Activated CD4-positive, alpha-beta T cell treated with anti-CD3 and anti-CD28 coated beads, Interleukin-2, Interleukin-4, amounts not matched to agents 100 ng/mL and 50 ng/mL, durations not matched to agents 16 hours and 8 hours (primary cell): ENCODE results near the gene KIAA0319L.

Experiments
- DNase-seq: peaks from one replicate; pipeline ENCODE4 v3.0.0-alpha.2; 2020; ENCODE audit warnings: low spot score

The KIAA0319L gene

DNA sequence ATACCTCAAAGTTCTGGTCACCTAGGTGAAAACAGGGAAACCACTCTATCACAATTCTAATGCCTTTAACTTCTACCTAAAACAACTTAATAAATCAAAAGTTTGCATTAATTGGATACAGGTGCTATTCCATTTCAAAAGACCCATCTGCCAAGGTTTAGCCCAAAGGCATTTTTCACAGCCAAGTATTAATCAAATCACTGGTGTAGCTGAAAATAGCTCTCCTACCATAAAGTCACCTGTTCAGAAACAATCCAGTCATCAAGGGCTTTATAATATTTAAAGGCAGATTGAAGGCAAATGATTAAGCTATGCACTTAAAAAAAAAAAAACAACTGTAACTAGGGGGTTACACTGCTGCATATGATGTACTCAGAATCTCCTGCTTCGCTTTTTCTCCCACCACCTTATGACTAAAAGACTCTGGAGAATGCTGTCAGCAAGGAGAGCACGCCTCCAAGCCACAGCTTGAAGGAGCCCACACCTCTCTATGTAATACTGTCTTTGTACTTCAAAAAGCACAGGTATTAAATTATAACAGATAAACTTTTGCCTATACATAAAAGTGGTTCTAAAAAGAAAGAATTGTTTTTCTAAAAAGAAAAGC lies 20.5 kb downstream of the KIAA0319L start:
- DNase-seq = no peak

GRCh38 chr1:35535243-35535642 lies 22.0 kb downstream of the KIAA0319L start:
- no peak for DNase-seq

DNA sequence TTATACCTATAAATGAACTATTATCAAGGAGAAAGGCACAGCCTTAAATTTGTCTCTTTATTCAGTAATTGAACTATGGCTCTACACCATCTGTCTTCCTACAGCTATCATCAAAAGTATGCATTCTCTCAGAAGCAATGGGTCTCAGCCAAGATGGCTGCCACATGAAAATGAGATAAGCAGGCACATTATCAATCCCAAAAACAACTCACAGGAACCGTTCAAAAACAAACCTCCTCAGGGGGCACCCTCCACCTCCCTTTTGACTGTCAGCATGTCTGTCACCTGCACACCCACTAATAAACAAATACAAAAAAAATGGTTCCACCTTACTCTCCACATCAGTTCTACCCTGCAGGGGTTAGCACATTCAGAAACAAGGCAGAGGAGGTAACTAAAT lies 23.6 kb downstream of the KIAA0319L start:
- DNase-seq = no peak

DNA sequence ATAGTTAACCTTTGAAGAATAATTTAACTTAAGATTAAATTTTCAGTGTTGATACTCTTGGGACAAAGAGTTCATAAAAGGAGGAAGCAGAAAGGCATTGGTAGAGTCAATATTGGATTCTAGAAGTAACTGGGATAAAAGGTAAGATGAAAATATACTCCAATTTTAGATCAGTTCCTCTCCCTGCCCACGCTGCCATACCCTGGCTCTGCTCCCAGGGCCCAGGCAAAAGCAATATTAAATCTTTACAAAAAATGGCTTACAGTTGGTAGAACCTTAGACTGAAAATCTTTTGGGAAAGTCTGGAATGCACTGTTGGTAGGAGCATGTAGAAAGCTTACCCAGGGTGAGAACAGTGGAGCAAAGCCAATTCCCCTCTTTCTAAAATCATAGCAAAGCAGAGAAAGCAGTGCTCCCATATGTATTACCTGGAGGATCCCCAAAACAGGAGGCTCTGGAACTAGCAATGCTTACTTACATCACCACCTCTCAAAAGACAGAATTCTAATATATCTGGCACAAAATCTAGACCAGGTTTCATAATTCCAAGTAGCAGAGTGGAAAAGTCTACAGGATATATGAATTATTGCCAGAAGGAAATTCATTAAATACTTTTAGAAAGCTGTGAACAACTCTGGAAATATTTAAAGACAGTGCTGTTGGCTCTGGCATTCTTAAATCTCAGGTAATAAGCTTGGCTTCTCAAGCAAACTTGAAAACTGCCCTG lies 24.5 kb downstream of the KIAA0319L start:
- DNase-seq = no peak

- no peak for DNase-seq
Observed at GRCh38 chr1:35531368-35531767, 25.8 kb downstream of the KIAA0319L start.

- no peak for DNase-seq
Observed at GRCh38 chr1:35530946-35531345, 26.3 kb downstream of the KIAA0319L start.

- DNase-seq = no peak
Observed at GRCh38 chr1:35530168-35530567, 27.0 kb downstream of the KIAA0319L start.

DNA sequence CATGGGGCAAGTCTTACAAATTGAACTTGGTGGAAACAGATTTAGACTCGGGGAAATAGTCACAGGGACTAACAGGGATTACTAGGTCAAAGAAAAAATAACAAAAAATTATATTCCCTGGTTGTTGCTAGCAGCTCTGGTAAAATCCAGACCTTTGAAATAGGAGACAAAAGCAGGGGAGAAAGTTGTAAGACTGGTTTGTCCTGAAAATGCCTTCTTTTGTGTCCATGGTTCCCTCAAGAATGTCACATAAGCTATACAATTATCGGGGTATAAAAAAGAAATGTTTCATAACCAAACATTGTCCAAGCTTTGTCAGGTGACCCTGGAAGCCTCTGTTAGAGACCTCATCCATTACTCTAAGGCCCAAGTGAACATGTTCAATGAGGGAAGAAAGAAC lies 33.1 kb downstream of the KIAA0319L start:
- DNase-seq = no peak

DNA sequence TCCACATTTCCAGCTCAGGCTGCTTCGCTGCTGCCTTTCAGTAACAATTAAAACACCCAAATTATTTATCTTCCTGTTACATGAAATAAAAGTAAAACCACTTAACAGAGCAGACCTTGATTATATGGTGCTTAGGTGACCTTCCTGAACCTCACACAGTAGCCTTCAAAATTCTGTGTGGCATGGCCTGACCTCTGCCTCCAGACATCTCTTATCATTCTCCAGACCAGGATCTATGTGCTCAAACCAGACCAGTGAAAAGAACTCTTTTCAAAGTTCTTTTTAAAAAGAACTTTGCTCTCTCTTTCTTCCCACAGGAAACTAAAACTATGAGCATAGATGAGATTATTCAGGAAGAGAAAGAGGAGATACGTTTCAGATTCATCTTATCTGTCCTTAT lies 37.8 kb downstream of the KIAA0319L start:
- DNase-seq = no peak

GRCh38 chr1:35518183-35518582 lies 39.0 kb downstream of the KIAA0319L start:
- DNase-seq = no peak

DNA sequence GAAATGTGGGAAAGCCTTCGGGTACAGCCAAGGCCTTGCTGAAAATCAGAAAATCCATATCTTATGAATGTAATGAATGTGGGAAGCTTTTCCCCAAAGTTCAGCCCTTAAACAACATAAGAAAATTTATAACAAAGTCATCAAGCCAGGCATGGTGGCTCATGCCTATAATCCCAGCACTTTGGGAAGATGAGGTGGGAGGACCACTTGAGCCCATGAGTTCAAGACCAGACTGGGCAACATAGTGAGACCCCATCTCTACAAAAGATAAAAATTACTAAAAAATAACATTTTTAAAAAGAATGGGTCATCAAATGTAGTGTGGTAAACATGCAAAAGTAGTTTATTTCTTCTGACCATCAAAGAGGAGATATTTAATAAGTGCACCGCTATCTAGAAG lies 45.9 kb downstream of the KIAA0319L start:
- no peak for DNase-seq

DNA sequence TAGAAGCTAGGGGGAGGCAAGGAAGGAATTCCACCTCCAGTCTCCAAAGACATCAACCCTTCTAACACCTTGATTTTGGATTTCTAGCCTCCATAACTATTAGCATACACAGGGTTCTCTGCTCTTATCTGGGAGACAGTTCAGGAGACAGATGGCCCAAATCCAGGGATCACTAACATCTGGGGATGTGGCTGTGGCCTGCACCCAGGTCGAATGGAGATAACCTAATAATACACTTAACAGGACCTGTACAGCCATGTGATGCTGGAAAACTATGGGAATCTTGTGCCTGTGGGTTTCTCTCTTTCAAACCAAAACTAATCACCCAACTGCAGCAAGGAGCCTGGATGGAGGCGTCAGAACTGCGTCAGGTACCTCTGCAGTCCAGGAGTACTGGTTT lies 47.6 kb downstream of the KIAA0319L start:
- DNase-seq = no peak

GRCh38 chr1:35507947-35508346 lies 49.3 kb downstream of the KIAA0319L start:
- no peak for DNase-seq

DNA sequence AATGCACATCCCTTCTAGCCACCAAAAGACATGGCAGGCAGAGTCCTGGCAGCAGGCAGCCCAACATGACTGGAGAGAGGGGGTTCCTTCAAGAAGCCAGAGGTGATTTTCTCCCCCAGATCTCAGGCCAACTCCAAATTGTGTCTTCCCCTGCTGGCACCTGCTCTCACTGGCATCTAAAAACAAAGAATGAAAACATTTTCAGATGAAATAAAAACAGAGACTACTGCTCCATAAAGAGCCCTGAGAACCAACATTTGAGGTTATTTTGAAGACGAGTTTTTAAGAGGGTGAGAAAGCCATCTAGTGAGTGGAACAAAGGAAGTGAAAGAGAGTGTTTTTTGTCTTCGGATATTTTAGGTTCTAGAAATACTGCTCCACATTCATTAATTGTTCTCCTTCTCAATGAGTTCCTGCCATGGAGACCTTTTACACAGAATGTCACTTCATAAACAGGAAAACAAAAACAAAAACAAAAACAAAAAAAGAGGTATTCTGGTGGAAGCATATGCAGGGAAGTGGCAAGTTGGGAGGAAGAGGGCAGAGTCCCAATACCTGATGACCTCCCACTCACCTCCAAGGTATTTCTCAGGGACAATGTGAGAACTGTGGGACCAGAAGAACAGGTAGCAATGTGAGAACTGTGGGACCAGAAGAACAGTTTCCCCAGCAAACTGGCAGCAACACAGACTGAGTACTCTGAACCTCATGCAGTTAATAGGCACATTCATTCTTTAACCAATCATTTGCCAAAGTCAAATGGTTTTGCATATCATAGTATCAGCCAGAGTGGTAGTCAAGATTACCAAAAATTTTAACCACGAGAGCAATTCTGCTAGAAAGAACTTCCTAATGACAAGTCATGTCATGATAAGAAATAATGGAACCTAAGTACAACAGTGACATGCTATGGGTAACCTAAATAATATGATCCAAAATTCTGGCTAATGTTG lies 50.0 kb downstream of the KIAA0319L start:
- DNase-seq = peak; percentile 9

DNA sequence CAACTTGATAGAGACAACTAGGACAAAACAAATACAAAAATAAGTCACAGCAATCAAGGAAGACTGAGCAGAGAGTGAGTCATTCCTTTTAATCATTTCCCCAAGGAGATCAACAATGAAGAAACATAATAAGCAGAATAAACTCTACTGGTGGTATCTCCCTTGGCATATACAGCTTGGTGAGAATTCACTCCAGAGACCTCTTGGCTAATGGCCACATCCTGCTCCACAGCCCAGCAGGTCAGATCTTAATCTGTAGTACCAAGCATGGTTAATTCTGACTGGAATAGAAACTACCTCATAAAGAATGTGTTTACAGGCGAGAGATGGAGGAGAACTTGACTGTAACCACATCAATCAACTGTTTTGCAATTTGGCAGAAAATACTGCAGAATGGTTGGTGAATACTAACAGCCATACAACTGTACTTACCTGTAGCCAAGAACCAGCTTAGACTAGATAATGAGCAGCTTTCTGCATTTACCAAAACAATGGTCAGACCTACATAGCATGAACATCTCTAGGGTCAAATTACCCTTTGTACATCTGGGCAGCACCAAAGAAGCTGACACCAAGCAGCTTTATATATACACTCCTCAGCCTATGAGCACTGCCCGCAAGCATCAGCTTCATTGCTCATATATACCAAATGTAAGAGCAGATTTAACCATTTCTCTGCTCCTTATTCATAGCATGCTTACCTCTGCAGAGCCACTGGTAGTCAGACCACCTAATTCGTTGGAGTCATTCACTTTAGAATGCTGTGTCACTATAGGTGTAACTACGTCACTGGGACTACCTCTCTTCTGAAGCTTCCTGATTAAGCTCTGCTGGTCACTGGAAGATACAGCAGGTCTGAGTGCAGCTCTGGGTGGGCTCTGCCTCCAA lies 51.0 kb downstream of the KIAA0319L start:
- DNase-seq = peak; percentile 90

DNA sequence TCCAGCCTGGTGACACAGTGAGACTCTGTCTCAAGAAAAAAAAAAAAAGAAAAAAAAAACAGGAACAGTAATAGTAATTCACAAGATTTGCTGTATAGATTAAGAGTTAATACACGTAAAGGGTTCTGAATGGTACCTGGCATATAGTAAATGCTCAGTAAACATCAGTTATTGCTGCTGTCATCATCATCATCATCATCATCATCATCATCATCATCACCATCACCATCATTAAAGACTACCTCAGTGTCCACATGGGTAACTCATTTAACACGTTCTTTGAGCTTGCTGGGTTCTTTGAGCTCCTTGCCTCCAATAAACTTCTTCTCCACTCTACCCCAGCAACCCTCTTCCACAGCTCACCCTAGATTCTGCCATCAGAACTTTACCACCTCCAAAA lies 55.0 kb downstream of the KIAA0319L start:
- DNase-seq = no peak

DNA sequence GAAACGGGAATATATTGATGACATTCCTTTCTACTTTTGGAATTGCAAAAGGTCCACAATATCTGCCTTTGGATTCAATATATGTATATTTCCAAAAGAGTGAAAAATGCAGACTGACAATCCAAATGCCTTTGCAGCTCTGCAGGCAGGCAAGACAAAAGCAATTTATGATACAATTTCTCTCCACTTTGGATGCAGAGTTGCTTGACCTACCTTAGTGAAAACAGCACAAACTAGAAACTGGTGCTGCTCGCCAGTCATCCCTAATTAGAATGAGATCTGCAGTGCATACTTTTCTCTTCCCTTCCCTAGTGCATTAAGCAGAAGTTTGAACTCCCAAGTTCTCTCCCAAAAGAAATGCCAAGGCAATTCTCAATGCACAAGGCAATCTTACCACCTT lies 56.8 kb downstream of the KIAA0319L start:
- no peak for DNase-seq

DNA sequence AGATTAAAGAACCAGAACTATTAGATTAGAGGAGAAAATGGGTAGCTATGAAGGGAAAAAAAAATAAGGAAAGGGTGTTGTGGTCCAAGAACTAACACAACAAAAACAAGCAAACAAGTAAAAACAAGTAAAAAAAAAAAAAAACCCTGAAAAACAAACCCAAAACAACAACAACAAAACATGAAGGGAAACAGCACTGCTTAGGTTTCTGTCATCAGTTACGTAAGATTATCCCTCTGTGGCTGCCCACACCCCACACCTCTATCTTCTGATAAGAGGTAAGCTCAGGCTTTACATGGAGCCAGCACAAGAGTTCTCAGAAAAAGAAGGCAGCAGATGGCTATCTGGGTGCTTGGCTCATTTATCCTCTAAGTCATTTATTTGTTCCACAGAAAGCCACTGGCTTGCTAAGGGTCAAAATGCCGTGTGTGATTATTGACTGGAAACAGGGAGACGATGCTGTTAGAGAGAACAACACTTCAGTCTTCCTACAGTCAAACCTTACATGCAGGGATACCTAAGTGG lies 57.5 kb downstream of the KIAA0319L start:
- peak; percentile 35 for DNase-seq

DNA sequence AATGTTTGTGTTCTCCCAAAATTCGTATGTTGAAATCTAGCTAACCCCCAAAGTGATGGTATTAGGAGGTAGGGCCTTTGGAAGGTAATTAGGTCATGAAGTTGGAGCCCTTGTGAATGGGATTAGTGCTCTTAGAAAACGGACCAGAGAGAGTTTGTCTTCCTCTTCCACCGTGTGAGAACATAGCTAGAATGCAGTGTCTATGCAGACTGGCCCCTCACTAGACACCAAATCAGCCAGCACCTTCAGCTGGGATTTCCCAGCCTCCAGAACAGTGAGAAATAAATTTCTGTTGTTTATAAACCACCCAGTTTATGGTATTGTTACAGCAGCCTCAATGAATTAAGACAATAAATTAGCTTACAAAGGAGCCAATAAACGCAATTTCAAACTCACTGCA lies 58.0 kb downstream of the KIAA0319L start:
- DNase-seq = no peak

GRCh38 chr1:35497571-35497970 lies 59.6 kb downstream of the KIAA0319L start:
- no peak for DNase-seq

- no peak for DNase-seq
Observed at GRCh38 chr1:35490250-35490649, 67.0 kb downstream of the KIAA0319L start.

DNA sequence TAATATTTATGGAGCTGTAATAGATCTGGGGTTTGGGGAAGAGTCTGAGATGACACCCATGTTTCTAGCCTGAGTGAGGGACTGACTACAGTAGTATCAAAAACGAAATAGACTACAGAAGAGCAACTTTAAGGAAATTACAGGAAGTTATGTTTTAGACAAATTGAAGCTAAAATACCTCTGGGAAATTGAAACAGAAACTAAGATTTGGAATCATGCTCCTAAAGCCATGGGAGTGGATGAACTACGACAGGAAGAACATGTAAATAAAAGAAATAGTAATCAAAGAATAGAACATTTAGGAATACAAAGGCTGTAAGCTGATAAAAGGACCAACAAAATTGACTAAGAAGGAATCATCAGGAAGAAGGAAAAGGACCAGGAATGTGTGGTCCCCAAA lies 68.9 kb downstream of the KIAA0319L start:
- no peak for DNase-seq
